H9 (cell line): Measurements from ENCODE around the gene SIRPD. TPM values are rescaled to one million over a fixed set of nuclear protein-coding genes. Genes with fewer than 3 reads are reported as not detected.

Experiments
- DNase-seq: peaks from one replicate; pipeline ENCODE4 v3.0.0-alpha.2; 2017
- H2AFZ ChIP-seq: one replicate; pipeline ENCODE4 v1.6.1; 2013; ENCODE audit warnings: mild to moderate bottlenecking, low read length, control low read depth, moderate library complexity
- H2AK5ac ChIP-seq: 2 replicates; pipeline ENCODE4 v1.6.1; 2013; ENCODE audit warnings: low read length, control low read depth, mixed read lengths; ENCODE audit not compliant: insufficient read length
- H2BK120ac ChIP-seq: one replicate; pipeline ENCODE4 v1.6.1; 2013; ENCODE audit warnings: low read depth, mild to moderate bottlenecking, low read length, control low read depth, inconsistent platforms; ENCODE audit not compliant: poor library complexity, severe bottlenecking
- H2BK12ac ChIP-seq: 2 replicates; pipeline ENCODE4 v1.6.1; 2013; ENCODE audit warnings: low read length, control low read depth, mixed read lengths, low read depth; ENCODE audit not compliant: insufficient read length
- H2BK15ac ChIP-seq: 2 replicates; pipeline ENCODE4 v1.6.1; 2013; ENCODE audit warnings: low read depth, low read length, control low read depth
- H2BK20ac ChIP-seq: one replicate; pipeline ENCODE4 v1.6.1; 2013; ENCODE audit warnings: low read depth, mild to moderate bottlenecking, low read length, control low read depth, inconsistent platforms; ENCODE audit not compliant: poor library complexity, severe bottlenecking
- H2BK5ac ChIP-seq: 2 replicates; pipeline ENCODE4 v1.6.1; 2013; ENCODE audit warnings: low read length, control low read depth, mixed read lengths; ENCODE audit not compliant: insufficient read length
- H3K14ac ChIP-seq: 2 replicates; pipeline ENCODE4 v1.6.1; 2013; ENCODE audit warnings: low read length, control low read depth; ENCODE audit not compliant: insufficient read depth
- H3K18ac ChIP-seq: 2 replicates; pipeline ENCODE4 v1.6.1; 2013; ENCODE audit warnings: low read depth, mild to moderate bottlenecking, mixed read lengths, low read length, control low read depth; ENCODE audit not compliant: insufficient read length
- H3K23ac ChIP-seq: 2 replicates; pipeline ENCODE4 v1.6.1; 2013; ENCODE audit warnings: low read length, control low read depth, mixed read lengths, low read depth; ENCODE audit not compliant: insufficient read length
- H3K23me2 ChIP-seq: 2 replicates; pipeline ENCODE4 v1.6.1; 2013; ENCODE audit warnings: low read depth, mild to moderate bottlenecking, mixed read lengths, low read length, control low read depth; ENCODE audit not compliant: insufficient read length, poor library complexity, severe bottlenecking
- H3K27ac ChIP-seq: 2 replicates; pipeline ENCODE4 v1.5.1; 2013; ENCODE audit warnings: low read length, control low read depth, mixed read lengths, low read depth; ENCODE audit not compliant: insufficient read length
- H3K27me3 ChIP-seq: 2 replicates; pipeline ENCODE4 v1.6.1; 2013; ENCODE audit warnings: low read length, control low read depth, inconsistent platforms; ENCODE audit not compliant: insufficient read depth
- H3K4ac ChIP-seq: 2 replicates; pipeline ENCODE4 v1.6.1; 2013; ENCODE audit warnings: low read depth, mild to moderate bottlenecking, control low read depth, inconsistent platforms, low read length, moderate library complexity
- H3K4me1 ChIP-seq: 2 replicates; pipeline ENCODE4 v1.6.1; 2013; ENCODE audit warnings: low read length, control low read depth, inconsistent platforms; ENCODE audit not compliant: insufficient read depth
- H3K4me2 ChIP-seq: 2 replicates; pipeline ENCODE4 v1.6.1; 2013; ENCODE audit warnings: low read length, control low read depth, mixed read lengths; ENCODE audit not compliant: insufficient read length, insufficient read depth
- H3K56ac ChIP-seq: 2 replicates; pipeline ENCODE4 v1.6.1; 2013; ENCODE audit warnings: low read depth, mild to moderate bottlenecking, mixed read lengths, low read length, control low read depth; ENCODE audit not compliant: insufficient read length
- H3K79me1 ChIP-seq: 2 replicates; pipeline ENCODE4 v1.6.1; 2013; ENCODE audit warnings: low read depth, mild to moderate bottlenecking, moderate library complexity, low read length, control low read depth, inconsistent platforms; ENCODE audit not compliant: insufficient read depth, poor library complexity, severe bottlenecking
- H3K79me2 ChIP-seq: 2 replicates; pipeline ENCODE4 v1.6.1; 2013; ENCODE audit warnings: low read length, control low read depth, inconsistent platforms; ENCODE audit not compliant: insufficient read depth
- H3K9ac ChIP-seq: 2 replicates; pipeline ENCODE4 v1.6.1; 2013; ENCODE audit warnings: low read length, control low read depth, mixed read lengths; ENCODE audit not compliant: insufficient read length; ENCODE audit errors: extremely low read depth
- H3K9me3 ChIP-seq: one replicate; pipeline ENCODE4 v1.6.1; 2013; ENCODE audit warnings: low read depth, low read length, inconsistent platforms; ENCODE audit not compliant: control insufficient read depth
- H3T11ph ChIP-seq: one replicate; pipeline ENCODE4 v1.6.1; 2013; ENCODE audit warnings: mild to moderate bottlenecking, low read length, control low read depth, inconsistent platforms
- H4K20me1 ChIP-seq: one replicate; pipeline ENCODE4 v1.6.1; 2013; ENCODE audit not compliant: control insufficient read depth, insufficient read length, insufficient read depth
- H4K5ac ChIP-seq: 2 replicates; pipeline ENCODE4 v1.6.1; 2013; ENCODE audit warnings: low read depth, mild to moderate bottlenecking, mixed read lengths, low read length, control low read depth; ENCODE audit not compliant: insufficient read length
- H4K8ac ChIP-seq: replicated peaks from 2 replicates; pipeline ENCODE4 v1.6.1; 2013; ENCODE audit warnings: low read length, control low read depth, mixed read lengths, low read depth; ENCODE audit not compliant: insufficient read length
- H4K91ac ChIP-seq: 2 replicates; pipeline ENCODE4 v1.6.1; 2013; ENCODE audit warnings: low read depth, mild to moderate bottlenecking, moderate library complexity, mixed read lengths, low read length, control low read depth; ENCODE audit not compliant: insufficient read length
- H3K27ac Mint-ChIP-seq, 3 experiments: 2 replicates in 2 of 3; 3 replicates in 1 of 3; pipeline ENCODE4 v1.8.0; 2020 to 2021; ENCODE audit warnings: mixed read lengths in 3 of 3, mild to moderate bottlenecking in 1 of 3, moderate library complexity in 1 of 3
- H3K27me3 Mint-ChIP-seq: 2 replicates; pipeline ENCODE4 v1.8.0; 2021; ENCODE audit warnings: low read depth, mild to moderate bottlenecking, moderate library complexity, mixed read lengths
- H3K36me3 Mint-ChIP-seq, 3 experiments: 2 replicates in 2 of 3; 3 replicates in 1 of 3; pipeline ENCODE4 v1.8.0; 2020 to 2021; ENCODE audit warnings: low read depth in 3 of 3, mixed read lengths in 3 of 3; ENCODE audit not compliant: insufficient read depth in 1 of 3
- H3K4me1 Mint-ChIP-seq, 2 experiments: 2 replicates each; pipeline ENCODE4 v1.8.0; 2020; ENCODE audit warnings: mixed read lengths in 2 of 2
- H3K4me3 Mint-ChIP-seq, 2 experiments: 2 replicates in 1 of 2; 3 replicates in 1 of 2; pipeline ENCODE4 v1.8.0; 2020 to 2021; ENCODE audit warnings: mild to moderate bottlenecking in 2 of 2, mixed read lengths in 2 of 2, moderate library complexity in 1 of 2
- H3K9me3 Mint-ChIP-seq, 2 experiments: 2 replicates in 1 of 2; 3 replicates in 1 of 2; pipeline ENCODE4 v1.8.0; 2020; ENCODE audit warnings: mild to moderate bottlenecking in 2 of 2, mixed read lengths in 2 of 2, moderate library complexity in 1 of 2
- CTCF ChIP-seq: fragments of 200-600 bp; sonication (generic); conservative IDR thresholded peaks from 3 replicates; pipeline ENCODE4 v1.8.0; 2021; ENCODE audit warnings: antibody characterized with exemption, mild to moderate bottlenecking
- WGBS: extraction: QIAGEN DNeasy Blood & Tissue Kit; methylation state at CpG from one replicate; pipeline ENCODE4 v1.1.7; 2013; ENCODE audit warnings: missing lambda C conversion rate, low lambda C conversion rate, mixed read lengths; ENCODE audit not compliant: insufficient read length; ENCODE audit errors: extremely low coverage; 5-methylcytosine and 5-hydroxymethylcytosine counted together
- total RNA-seq: library from RNA; stranded (reverse); gene quantifications from 2 replicates; pipeline ENCODE4 v1.2.1, GENCODE V29; 2021

Gene SIRPD
- total RNA-seq, 1 experiment from 2014 or later = not detected

GRCh38 chr20:1595333-1595732 is 37.8 kb upstream of the SIRPD start:
- Histone ChIP-seq H3K14ac (no peak overlapping the region), H3K23me2 (no peaks in the 10 kb centered on the region), H2AFZ (no peak overlapping the region), H4K8ac (no peak overlapping the region), H4K20me1 (no peaks in the 10 kb centered on the region), H3T11ph (no peak overlapping the region), H3K79me1 (no peaks in the 10 kb centered on the region), H2BK15ac (no peak overlapping the region), H3K9ac (no peak overlapping the region), H2BK120ac (no peak overlapping the region), H3K23ac (no peak overlapping the region), H3K27ac (no peak overlapping the region), H2BK20ac (no peak overlapping the region), H2AK5ac (no peak overlapping the region), H3K79me2 (no peaks in the 10 kb centered on the region), H3K4me1 (no peaks in the 10 kb centered on the region), H3K4me2 (no peak overlapping the region), H3K18ac (no peak overlapping the region), H3K4ac (no peak overlapping the region), H3K9me3 (no peaks in the 10 kb centered on the region), H4K5ac (no peak overlapping the region), H2BK12ac (no peak overlapping the region), H3K56ac (no peak overlapping the region), H3K27me3 (no peaks in the 10 kb centered on the region), H2BK5ac (no peak overlapping the region), H4K91ac (no peak overlapping the region)
- Mint-ChIP-seq H3K36me3 (no peaks in the 10 kb centered on the region), H3K27ac (no peak overlapping the region), H3K9me3 (no peaks in the 10 kb centered on the region), H3K27me3 (no peaks in the 10 kb centered on the region), H3K4me3 (no peak overlapping the region), H3K4me1 (no peaks in the 10 kb centered on the region)
- TF ChIP-seq CTCF = no peak
- WGBS = no CpG with 5 or more reads among the region's 1 CpG
- DNase-seq = no peak
